Natural killer cell (primary cell): ENCODE results near the gene NAA60. TPM values are rescaled to one million over a fixed set of nuclear protein-coding genes. Genes with fewer than 3 reads are reported as not detected.
A peak's percentile ranks its signal among the peaks of the same experiment; 100 is the strongest.

Experiments used
- ATAC-seq, 3 donors: fragments of 150-1000 bp in 2 of 3; fragments of 200-7000 bp in 1 of 3; cut with Tn5 transposase; 1 replicate in 1 of 3; 2 replicates in 2 of 3; pipeline ENCODE4 v1.10.0; 2021; ENCODE audit warnings: mild to moderate bottlenecking in 2 of 3, moderate library complexity in 2 of 3
- DNase-seq, 2 donors: peaks; one replicate each; pipeline versions ENCODE4 v3.0.0 to v3.0.0-alpha.2; 2013 to 2021; ENCODE audit warnings: mixed read lengths in 1 of 2
- H3K27ac ChIP-seq: one replicate; pipeline ENCODE4 v1.5.1; 2013; ENCODE audit warnings: mild to moderate bottlenecking, low read length
- H3K27me3 ChIP-seq: one replicate; pipeline ENCODE4 v1.6.1; 2013; ENCODE audit warnings: low read length; ENCODE audit not compliant: control insufficient read depth, insufficient read depth
- H3K36me3 ChIP-seq: one replicate; pipeline ENCODE4 v1.6.1; 2013; ENCODE audit warnings: low read length; ENCODE audit not compliant: control insufficient read depth, insufficient read depth
- H3K4me1 ChIP-seq: one replicate; pipeline ENCODE4 v1.6.1; 2013; ENCODE audit warnings: low read length; ENCODE audit not compliant: control insufficient read depth, insufficient read depth
- H3K4me3 ChIP-seq: one replicate; pipeline ENCODE4 v1.5.1; 2013; ENCODE audit warnings: low read length
- H3K9me3 ChIP-seq: one replicate; pipeline ENCODE4 v1.6.1; 2013; ENCODE audit warnings: low read length; ENCODE audit not compliant: control insufficient read depth, insufficient read depth
- H3K27ac Mint-ChIP-seq, 2 donors: one replicate each; pipeline ENCODE4 v1.8.0; 2022; ENCODE audit warnings: mild to moderate bottlenecking in 2 of 2, mixed read lengths in 2 of 2, moderate library complexity in 1 of 2
- H3K27me3 Mint-ChIP-seq, 2 donors: one replicate each; pipeline ENCODE4 v1.8.0; 2022; ENCODE audit warnings: low read depth in 2 of 2, mixed read lengths in 2 of 2
- H3K36me3 Mint-ChIP-seq: one replicate; pipeline ENCODE4 v1.8.0; 2022; ENCODE audit warnings: mixed read lengths
- H3K4me1 Mint-ChIP-seq, 2 donors: one replicate each; pipeline ENCODE4 v1.8.0; 2022; ENCODE audit warnings: mixed read lengths in 2 of 2
- H3K4me3 Mint-ChIP-seq: one replicate; pipeline ENCODE4 v1.8.0; 2022; ENCODE audit warnings: mild to moderate bottlenecking, moderate library complexity, mixed read lengths
- H3K9me3 Mint-ChIP-seq, 2 donors: one replicate each; pipeline ENCODE4 v1.8.0; 2022; ENCODE audit warnings: mixed read lengths in 2 of 2
- WGBS: methylation state at CpG from one replicate; pipeline ENCODE4 v1.1.7; 2013; ENCODE audit warnings: missing lambda C conversion rate; ENCODE audit not compliant: insufficient coverage; 5-methylcytosine and 5-hydroxymethylcytosine counted together
- intact Hi-C: fragments of 100-400 bp; cut with micrococcal nuclease; formaldehyde crosslinking; loops from one replicate; pipeline ENCODE4 v1.14.2; 2022
- total RNA-seq, 4 donors: library from RNA; stranded (reverse); fragments of 120-200 nt in 1 of 4; gene quantifications; one replicate each; pipeline versions ENCODE4 v1.2.3 to v1.2.4, GENCODE V29; 2013 to 2022
- TF ChIP-seq, protein P1 (sequence below): fragments of 200-600 bp; IDR thresholded peaks from one replicate; pipeline ENCODE4 v1.8.0; 2022; ENCODE audit warnings: antibody characterized with exemption

Gene NAA60
- total RNA-seq, 3 donors from 2014 or later (not counting 1 experiment from before 2014, with no cell fraction given), result 45.1 to 69.0 (median 58.9) TPM

DNA sequence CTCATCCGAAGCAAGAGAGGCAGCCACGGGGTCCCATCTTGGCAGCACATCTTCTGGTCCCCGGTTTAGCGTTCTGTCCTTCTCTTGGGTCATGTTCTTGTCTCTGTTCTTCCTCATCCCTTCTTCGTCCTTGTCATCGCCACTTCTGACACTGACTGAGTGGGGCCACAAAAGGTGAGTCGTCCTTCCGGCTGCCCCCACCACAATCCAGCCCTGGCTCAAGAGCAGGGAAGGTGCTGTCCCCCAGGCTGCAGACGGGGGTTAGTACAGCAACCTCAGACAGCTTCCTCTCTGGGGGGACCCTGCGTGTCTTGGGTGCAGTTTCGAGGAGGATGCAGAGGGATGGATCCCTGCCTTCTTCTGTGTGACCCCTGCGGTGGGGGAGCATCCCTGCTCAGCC lies 21.8 kb downstream of the NAA60 start:
- Histone ChIP-seq H3K27ac (no peak overlapping the region), H3K9me3 (no peaks in the 10 kb centered on the region), H3K4me3 (no peak overlapping the region), H3K4me1 (peaks cover 43% of the 10 kb centered on the region), H3K36me3 (peaks cover 6% of the 10 kb centered on the region), H3K27me3 (no peaks in the 10 kb centered on the region)
- Mint-ChIP-seq H3K9me3 (no peaks in the 10 kb centered on the region), H3K4me3 (no peak overlapping the region), H3K4me1 (peaks cover 58 to 59% of the 10 kb centered on the region in 2 donors), H3K27ac (no peak overlapping the region), H3K36me3 (no peaks in the 10 kb centered on the region), H3K27me3 (no peaks in the 10 kb centered on the region)
- intact Hi-C loops, result loop anchor here (10.0 kb wide), 1 partner anchor 280 kb away; the partner anchor contains the start of gene OR1F1
- 92% methylated on average over 12 of the region's 12 CpGs for WGBS
- TF ChIP-seq, protein P1, sequence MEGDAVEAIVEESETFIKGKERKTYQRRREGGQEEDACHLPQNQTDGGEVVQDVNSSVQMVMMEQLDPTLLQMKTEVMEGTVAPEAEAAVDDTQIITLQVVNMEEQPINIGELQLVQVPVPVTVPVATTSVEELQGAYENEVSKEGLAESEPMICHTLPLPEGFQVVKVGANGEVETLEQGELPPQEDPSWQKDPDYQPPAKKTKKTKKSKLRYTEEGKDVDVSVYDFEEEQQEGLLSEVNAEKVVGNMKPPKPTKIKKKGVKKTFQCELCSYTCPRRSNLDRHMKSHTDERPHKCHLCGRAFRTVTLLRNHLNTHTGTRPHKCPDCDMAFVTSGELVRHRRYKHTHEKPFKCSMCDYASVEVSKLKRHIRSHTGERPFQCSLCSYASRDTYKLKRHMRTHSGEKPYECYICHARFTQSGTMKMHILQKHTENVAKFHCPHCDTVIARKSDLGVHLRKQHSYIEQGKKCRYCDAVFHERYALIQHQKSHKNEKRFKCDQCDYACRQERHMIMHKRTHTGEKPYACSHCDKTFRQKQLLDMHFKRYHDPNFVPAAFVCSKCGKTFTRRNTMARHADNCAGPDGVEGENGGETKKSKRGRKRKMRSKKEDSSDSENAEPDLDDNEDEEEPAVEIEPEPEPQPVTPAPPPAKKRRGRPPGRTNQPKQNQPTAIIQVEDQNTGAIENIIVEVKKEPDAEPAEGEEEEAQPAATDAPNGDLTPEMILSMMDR, result no peak
- no peak for ATAC-seq
- no peak for DNase-seq

DNA sequence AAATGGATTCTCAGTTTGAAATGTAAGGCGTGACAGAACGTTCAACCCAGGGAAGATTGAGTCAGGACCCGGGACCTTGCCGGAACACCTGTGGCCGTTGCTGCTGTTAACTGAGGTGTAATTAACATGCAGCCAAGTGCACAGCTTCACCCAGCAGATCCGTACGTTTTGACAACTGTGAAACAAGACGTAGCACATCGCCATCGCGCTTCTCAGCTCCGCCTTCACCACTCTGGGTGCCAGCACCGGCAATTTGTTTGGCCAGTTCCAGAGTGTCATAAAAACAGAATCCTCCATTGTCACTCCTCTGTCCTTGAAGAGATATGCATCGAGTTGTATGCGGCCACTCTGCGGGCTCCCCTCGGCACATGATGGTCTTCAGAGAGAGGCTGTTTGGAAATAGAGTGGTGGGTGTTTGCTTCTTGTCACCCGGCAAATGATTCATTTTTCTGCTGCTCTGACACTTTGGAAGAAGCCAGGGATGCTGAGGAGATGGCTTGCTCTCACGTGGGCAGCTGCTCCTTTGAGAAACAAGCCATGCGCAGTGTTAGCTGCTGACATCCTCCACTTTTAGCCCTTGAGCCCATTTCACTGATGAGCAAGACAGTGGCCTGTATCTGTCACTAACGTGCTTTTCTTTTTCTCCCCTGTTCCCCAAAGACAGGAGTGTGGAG lies 22.6 kb downstream of the NAA60 start:
- Histone ChIP-seq H3K27me3 (no peaks in the 10 kb centered on the region), H3K4me3 (no peak overlapping the region), H3K9me3 (no peaks in the 10 kb centered on the region), H3K27ac (no peak overlapping the region), H3K4me1 (peaks cover 36% of the 10 kb centered on the region), H3K36me3 (peaks cover 6% of the 10 kb centered on the region)
- no peak for ATAC-seq
- H3K36me3 Mint-ChIP-seq, result no peaks in the 10 kb centered on the region
- no peaks in the 10 kb centered on the region for H3K27me3 Mint-ChIP-seq
- peaks cover 52 to 57% of the 10 kb centered on the region in 2 donors for H3K4me1 Mint-ChIP-seq
- TF ChIP-seq, protein P1, result no peak
- no peaks in the 10 kb centered on the region for H3K9me3 Mint-ChIP-seq
- H3K27ac Mint-ChIP-seq, result peak overlapping the region; percentile 22 to 73
- intact Hi-C loops, result loop anchor here (10.0 kb wide), 1 partner anchor 281 kb away; the partner anchor contains the start of gene OR1F1
- no peak overlapping the region for H3K4me3 Mint-ChIP-seq
- WGBS, result 94% methylated on average over 20 of the region's 21 CpGs
- DNase-seq, result no peak

DNA sequence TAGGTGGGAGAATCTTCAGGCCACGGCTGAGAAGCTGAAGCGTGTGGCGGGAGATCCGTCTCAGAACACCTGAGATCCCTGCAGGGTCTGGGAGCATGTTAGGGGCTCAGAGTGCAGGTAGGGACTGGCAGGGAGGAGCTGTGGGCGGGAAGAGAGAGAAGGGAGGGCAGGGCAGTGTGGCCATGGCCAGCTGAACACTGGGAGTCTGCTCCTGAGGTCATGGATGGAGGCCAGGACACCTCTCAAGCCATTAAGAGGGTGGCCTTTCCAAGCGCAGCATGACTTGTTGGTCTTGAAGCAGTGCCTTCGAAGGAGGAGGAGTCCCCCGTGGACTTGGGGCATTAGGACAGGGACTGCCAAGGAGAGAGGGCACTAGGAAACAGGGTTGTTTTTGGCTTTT lies 23.7 kb downstream of the NAA60 start:
- Histone ChIP-seq H3K27me3 (no peaks in the 10 kb centered on the region), H3K9me3 (no peaks in the 10 kb centered on the region), H3K4me3 (no peak overlapping the region), H3K36me3 (peaks cover 6% of the 10 kb centered on the region), H3K27ac (no peak overlapping the region), H3K4me1 (peaks cover 27% of the 10 kb centered on the region)
- Mint-ChIP-seq H3K27ac (peak overlapping the region; percentile 66 to 73), H3K4me1 (peaks cover 43 to 58% of the 10 kb centered on the region in 2 donors), H3K4me3 (no peak overlapping the region), H3K27me3 (no peaks in the 10 kb centered on the region), H3K36me3 (no peaks in the 10 kb centered on the region), H3K9me3 (no peaks in the 10 kb centered on the region)
- ATAC-seq, result no peak
- 95% methylated on average over 8 of the region's 8 CpGs for WGBS
- intact Hi-C loops, result loop anchor here (10.0 kb wide), 1 partner anchor 282 kb away; the partner anchor contains the start of gene OR1F1
- no peak for DNase-seq
- TF ChIP-seq, protein P1, result no peak
